Measurements from ENCODE around the gene DPH1.

- TF ChIP-seq CTCF (conservative IDR thresholded peaks at IDR 0.05; ENCODE audit: low read length) (no peak), EZH2phosphoT487 (IDR thresholded peaks at IDR 0.05; ENCODE audit: borderline replicate concordance) (no peak)
Measured at GRCh38 chr17:2022647-2023240, 7.2 kb upstream of the DPH1 start.
